Measurements from ENCODE around the gene USP21.

DNA sequence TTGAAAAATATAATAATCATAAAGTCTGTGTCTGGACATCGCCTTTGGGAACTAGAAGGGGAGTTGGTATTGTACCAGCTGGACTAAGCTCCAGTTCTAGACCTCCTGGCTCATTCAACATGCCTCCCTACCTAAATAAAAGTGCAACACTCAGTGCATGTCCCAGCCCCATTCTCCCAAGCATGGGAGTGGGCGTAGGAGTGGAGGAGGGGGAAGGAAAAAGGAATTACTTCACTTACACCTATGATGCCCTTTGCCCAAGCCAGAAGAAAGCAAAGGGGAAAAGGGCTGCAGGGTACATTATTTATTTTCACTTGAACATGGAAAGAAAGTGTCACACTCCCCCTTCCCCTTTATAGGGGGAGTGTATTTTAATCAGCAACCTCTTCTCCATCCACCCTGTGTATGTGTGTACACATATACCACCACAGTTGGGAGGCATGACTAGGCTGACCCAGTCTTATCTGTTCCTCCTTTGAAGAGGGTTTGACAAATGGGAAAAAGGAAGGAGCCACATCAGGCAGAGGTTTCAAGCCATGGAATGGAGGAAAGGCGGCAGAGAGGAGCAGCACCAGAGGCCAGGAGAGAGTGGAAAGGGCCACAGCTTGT is 38.2 kb upstream of the USP21 start:
- TF ChIP-seq SMC3 (conservative IDR thresholded peaks at IDR 0.05; ENCODE audit: poor library complexity) (no peak), EP300 (conservative IDR thresholded peaks at IDR 0.05; ENCODE audit: poor library complexity, severe bottlenecking) (no peak), POLR2AphosphoS5 (IDR thresholded peaks at IDR 0.05) (no peak)
- TF ChIP-seq, protein P1, sequence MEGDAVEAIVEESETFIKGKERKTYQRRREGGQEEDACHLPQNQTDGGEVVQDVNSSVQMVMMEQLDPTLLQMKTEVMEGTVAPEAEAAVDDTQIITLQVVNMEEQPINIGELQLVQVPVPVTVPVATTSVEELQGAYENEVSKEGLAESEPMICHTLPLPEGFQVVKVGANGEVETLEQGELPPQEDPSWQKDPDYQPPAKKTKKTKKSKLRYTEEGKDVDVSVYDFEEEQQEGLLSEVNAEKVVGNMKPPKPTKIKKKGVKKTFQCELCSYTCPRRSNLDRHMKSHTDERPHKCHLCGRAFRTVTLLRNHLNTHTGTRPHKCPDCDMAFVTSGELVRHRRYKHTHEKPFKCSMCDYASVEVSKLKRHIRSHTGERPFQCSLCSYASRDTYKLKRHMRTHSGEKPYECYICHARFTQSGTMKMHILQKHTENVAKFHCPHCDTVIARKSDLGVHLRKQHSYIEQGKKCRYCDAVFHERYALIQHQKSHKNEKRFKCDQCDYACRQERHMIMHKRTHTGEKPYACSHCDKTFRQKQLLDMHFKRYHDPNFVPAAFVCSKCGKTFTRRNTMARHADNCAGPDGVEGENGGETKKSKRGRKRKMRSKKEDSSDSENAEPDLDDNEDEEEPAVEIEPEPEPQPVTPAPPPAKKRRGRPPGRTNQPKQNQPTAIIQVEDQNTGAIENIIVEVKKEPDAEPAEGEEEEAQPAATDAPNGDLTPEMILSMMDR (IDR thresholded peaks at IDR 0.05; ENCODE audit: poor library complexity, severe bottlenecking): no peak

Data from neural cell (in vitro differentiated cells).